Kidney (tissue), 14 donors: ENCODE results near the gene ABHD12. TPM values are rescaled to one million over a fixed set of nuclear protein-coding genes. Genes with fewer than 3 reads are reported as not detected.
A peak's percentile ranks its signal among the peaks of the same experiment; 100 is the strongest.

Experiments
- DNase-seq, 5 donors: peaks; one replicate each; pipeline ENCODE4 v3.0.0-alpha.2; 2013 to 2020
- FAIRE-seq: peaks from 2 replicates; lab custom pipeline; 2012; peaks lifted over from hg19 to GRCh38; lab: Jason Lieb, UNC
- H3K27ac ChIP-seq, 2 donors: one replicate each; pipeline ENCODE4 v1.7.0; 2013; ENCODE audit warnings: low read depth in 2 of 2, low read length in 2 of 2, inconsistent platforms in 1 of 2
- H3K27me3 ChIP-seq: one replicate; pipeline ENCODE4 v1.7.1; 2013; ENCODE audit warnings: low read length, inconsistent platforms; ENCODE audit not compliant: control insufficient read depth, insufficient read depth
- H3K36me3 ChIP-seq, 3 donors: one replicate each; pipeline versions ENCODE4 v1.7.0 to v1.7.1; 2013; ENCODE audit warnings: low read length in 3 of 3, control low read depth in 1 of 3, inconsistent platforms in 1 of 3; ENCODE audit not compliant: insufficient read depth in 3 of 3, control insufficient read depth in 2 of 3
- H3K4me1 ChIP-seq, 3 donors: one replicate each; pipeline versions ENCODE4 v1.7.0 to v1.7.1; 2013; ENCODE audit warnings: low read length in 3 of 3, inconsistent platforms in 1 of 3, low read depth in 1 of 3; ENCODE audit not compliant: control insufficient read depth in 2 of 3, insufficient read depth in 2 of 3
- H3K4me3 ChIP-seq, 3 donors: one replicate each; pipeline versions ENCODE4 v1.7.0 to v1.8.1; 2013; ENCODE audit warnings: low read length in 3 of 3, control low read depth in 1 of 3, inconsistent platforms in 1 of 3
- H3K9ac ChIP-seq, 3 donors: one replicate each; pipeline versions ENCODE4 v1.7.0 to v1.7.1; 2013; ENCODE audit warnings: low read length in 3 of 3, control low read depth in 1 of 3, inconsistent platforms in 1 of 3
- H3K9me3 ChIP-seq, 3 donors: one replicate each; pipeline versions ENCODE4 v1.7.0 to v1.7.1; 2013; ENCODE audit warnings: low read length in 3 of 3, control low read depth in 1 of 3, inconsistent platforms in 1 of 3; ENCODE audit not compliant: control insufficient read depth in 2 of 3, insufficient read depth in 1 of 3
- intact Hi-C: fragments of 100-400 bp; cut with DNase I; formaldehyde crosslinking; loops from one replicate; pipeline ENCODE4 v1.11.1; 2022
- polyA plus RNA-seq: library from polyadenylated mRNA; stranded (reverse); fragments of 350-450 nt; fragmentation: Illumina TruSeq; extraction: RNeasy Lipid Tissue Mini Kit (QIAGEN cat#74804); gene quantifications from one replicate; pipeline ENCODE4 v1.2.3, GENCODE V29; 2014; ENCODE audit warnings: low read depth, low replicate concordance; ENCODE audit not compliant: insufficient read depth
- total RNA-seq: library from RNA; stranded (reverse); fragmentation: NEBNext Ultra II Directional; extraction: Animal tissue kit (Norgen Biotek cat#: 25700); gene quantifications from one replicate; pipeline ENCODE4 v1.2.1, GENCODE V29; 2021
- TF ChIP-seq, protein P1 (sequence below): IDR thresholded peaks from 3 replicates; pipeline ENCODE4 v1.5.1; 2012; ENCODE audit warnings: mild to moderate bottlenecking, moderate library complexity, borderline replicate concordance; ENCODE audit not compliant: insufficient read depth; ENCODE audit errors: extremely low read depth
- donor health status: control.
- donor health status: control.
- donor health status: control.
- donor health status: control.
- donor health status: control.
- donor health status: DM: yes; HTN: yes; CAD: no.
- donor health status: Normal renal cell carcinoma (clear cell type).

The ABHD12 gene
- total and polyA plus RNA-seq, 2 donors from 2014 or later = 61.5 to 68.1 TPM

DNA sequence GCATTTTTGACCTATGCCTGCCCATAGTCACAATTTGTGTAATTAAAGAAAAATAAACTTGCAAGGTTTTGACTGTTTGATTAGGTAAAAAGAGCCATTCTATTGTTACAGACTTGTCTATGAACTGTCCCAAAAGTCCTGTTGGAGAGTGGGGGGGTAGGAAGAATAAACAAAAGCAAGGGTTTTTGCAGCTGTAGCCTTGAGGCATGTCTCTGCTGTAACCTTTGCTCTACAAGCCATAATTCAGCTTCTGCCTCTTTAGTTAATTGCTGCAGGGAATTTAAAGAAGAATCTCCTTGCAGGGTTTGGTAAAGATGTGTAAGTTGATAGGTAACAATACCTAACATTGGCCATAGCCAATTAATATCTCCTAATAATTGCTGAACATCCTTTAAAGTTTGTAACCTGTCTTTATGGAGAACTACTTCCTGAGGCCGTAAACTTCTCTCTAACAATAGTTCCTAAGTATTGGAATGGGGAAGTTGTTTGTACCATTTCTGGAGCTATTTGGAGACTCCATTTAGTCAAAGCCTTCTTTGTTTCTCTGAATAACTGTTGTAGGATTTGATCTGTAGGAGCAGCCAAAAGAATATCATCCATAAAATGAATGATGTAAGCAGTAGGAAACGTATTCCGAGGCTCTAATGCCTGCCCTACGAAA lies 7.9 kb upstream of the ABHD12 start:
- no peak overlapping the region for H3K4me3 ChIP-seq
- DNase-seq (peak in 2 of 5 donors; percentile 53), FAIRE-seq (no peak)
- no peak overlapping the region for H3K9ac ChIP-seq
- intact Hi-C loops = no loop called here
- no peak overlapping the region for H3K27ac ChIP-seq
- H3K4me1 ChIP-seq = peaks cover 0 to 5% (median 0%) of the 10 kb centered on the region in 3 donors
- no peaks in the 10 kb centered on the region for H3K36me3 ChIP-seq
- no peaks in the 10 kb centered on the region for H3K27me3 ChIP-seq
- TF ChIP-seq, protein P1, sequence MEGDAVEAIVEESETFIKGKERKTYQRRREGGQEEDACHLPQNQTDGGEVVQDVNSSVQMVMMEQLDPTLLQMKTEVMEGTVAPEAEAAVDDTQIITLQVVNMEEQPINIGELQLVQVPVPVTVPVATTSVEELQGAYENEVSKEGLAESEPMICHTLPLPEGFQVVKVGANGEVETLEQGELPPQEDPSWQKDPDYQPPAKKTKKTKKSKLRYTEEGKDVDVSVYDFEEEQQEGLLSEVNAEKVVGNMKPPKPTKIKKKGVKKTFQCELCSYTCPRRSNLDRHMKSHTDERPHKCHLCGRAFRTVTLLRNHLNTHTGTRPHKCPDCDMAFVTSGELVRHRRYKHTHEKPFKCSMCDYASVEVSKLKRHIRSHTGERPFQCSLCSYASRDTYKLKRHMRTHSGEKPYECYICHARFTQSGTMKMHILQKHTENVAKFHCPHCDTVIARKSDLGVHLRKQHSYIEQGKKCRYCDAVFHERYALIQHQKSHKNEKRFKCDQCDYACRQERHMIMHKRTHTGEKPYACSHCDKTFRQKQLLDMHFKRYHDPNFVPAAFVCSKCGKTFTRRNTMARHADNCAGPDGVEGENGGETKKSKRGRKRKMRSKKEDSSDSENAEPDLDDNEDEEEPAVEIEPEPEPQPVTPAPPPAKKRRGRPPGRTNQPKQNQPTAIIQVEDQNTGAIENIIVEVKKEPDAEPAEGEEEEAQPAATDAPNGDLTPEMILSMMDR = no peak
- peaks cover 0 to 10% (median 4%) of the 10 kb centered on the region in 3 donors for H3K9me3 ChIP-seq

DNA sequence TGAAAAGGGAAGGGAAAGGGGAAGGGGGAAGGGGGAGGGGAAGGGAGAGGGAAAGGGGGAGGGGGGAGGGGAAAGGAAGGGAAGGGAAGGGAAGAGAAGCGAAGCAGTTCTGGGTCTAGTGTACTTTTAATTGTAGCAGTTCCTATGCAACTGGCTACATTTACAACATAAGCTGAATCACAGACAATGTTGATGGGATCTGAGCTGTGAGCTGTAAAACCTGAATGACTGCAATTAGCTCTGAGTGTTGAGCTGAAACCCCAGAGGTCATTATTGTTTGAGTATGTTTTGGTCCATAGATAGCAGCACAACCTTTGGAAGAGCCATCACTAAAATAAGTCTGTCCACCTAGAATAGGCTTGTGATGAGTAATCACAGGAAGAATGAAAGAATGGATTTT lies 7.2 kb upstream of the ABHD12 start:
- H3K4me1 ChIP-seq = peaks cover 0 to 5% (median 0%) of the 10 kb centered on the region in 3 donors
- FAIRE-seq (no peak), DNase-seq (peak in 1 of 5 donors; percentile 29)
- intact Hi-C loops = no loop called here
- H3K27ac ChIP-seq = no peak overlapping the region
- H3K36me3 ChIP-seq = no peaks in the 10 kb centered on the region
- no peak overlapping the region for H3K9ac ChIP-seq
- peaks cover 0 to 5% (median 0%) of the 10 kb centered on the region in 3 donors for H3K9me3 ChIP-seq
- H3K4me3 ChIP-seq = no peak overlapping the region
- TF ChIP-seq, protein P1 = no peak
- H3K27me3 ChIP-seq = no peaks in the 10 kb centered on the region

DNA sequence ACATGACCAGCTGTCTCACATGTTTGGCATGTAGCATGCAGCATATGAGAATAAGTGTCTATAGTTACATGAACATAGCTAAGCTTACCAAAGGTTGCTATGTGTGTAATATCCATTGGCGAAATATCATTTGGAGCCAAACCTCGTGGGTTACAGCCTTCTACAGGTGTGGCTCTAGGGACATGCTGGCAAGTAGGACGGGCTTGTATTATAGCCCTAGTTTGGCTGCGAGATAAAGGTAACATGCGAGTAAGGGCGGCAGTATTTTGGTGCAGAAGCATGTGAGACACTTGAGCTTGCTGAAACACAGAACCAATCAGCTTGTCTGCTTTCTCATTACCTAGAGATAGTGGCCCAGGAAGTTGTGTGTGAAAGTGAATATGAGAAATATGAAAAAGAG lies 6.5 kb upstream of the ABHD12 start:
- peaks cover 0 to 5% (median 0%) of the 10 kb centered on the region in 3 donors for H3K4me1 ChIP-seq
- no peaks in the 10 kb centered on the region for H3K36me3 ChIP-seq
- H3K27ac ChIP-seq = no peak overlapping the region
- H3K27me3 ChIP-seq = no peaks in the 10 kb centered on the region
- H3K9ac ChIP-seq = no peak overlapping the region
- no peak for FAIRE-seq
- intact Hi-C loops = no loop called here
- no peak for DNase-seq
- TF ChIP-seq, protein P1 = no peak
- no peaks in the 10 kb centered on the region for H3K9me3 ChIP-seq
- no peak overlapping the region for H3K4me3 ChIP-seq
